Naive thymus-derived CD8-positive, alpha-beta T cell (primary cell): ENCODE data around the gene C16orf86. TPM values are rescaled to one million over a fixed set of nuclear protein-coding genes. Genes with fewer than 3 reads are reported as not detected.
A peak's percentile ranks its signal among the peaks of the same experiment; 100 is the strongest.

Experiments used
- ATAC-seq, 2 donors: fragments of 150-1000 bp; cut with Tn5 transposase in 1 of 2; sonication (Bioruptor Pico), chemical (Tn5 transposase) in 1 of 2; 1 replicate in 1 of 2; 2 replicates in 1 of 2; pipeline ENCODE4 v1.10.0; 2021; ENCODE audit warnings: mild to moderate bottlenecking in 2 of 2, moderate library complexity in 2 of 2
- POLR2A ChIA-PET: fragments of 350-600 bp; sonication (Branson Sonifier 250); formaldehyde crosslinking; loops from one replicate; lab custom pipeline; 2021; ENCODE audit warnings: antibody characterized with exemption; lab: Charles Lee
- DNase-seq, 10 donors: peaks; one replicate each; pipeline versions ENCODE4 v3.0.0 to v3.0.0-alpha.2; 2020 to 2022
- H3K27ac Mint-ChIP-seq, 10 donors: one replicate each; pipeline ENCODE4 v1.8.0; 2020 to 2022; ENCODE audit warnings: mild to moderate bottlenecking in 10 of 10, mixed read lengths in 10 of 10, moderate library complexity in 4 of 10, inconsistent platforms in 1 of 10
- H3K27me3 Mint-ChIP-seq, 5 donors: one replicate each; pipeline ENCODE4 v1.8.0; 2021 to 2022; ENCODE audit warnings: mixed read lengths in 5 of 5
- H3K36me3 Mint-ChIP-seq, 3 donors: one replicate each; pipeline ENCODE4 v1.8.0; 2020 to 2022; ENCODE audit warnings: mixed read lengths in 3 of 3, mild to moderate bottlenecking in 2 of 3, inconsistent platforms in 1 of 3
- H3K4me1 Mint-ChIP-seq, 4 donors: one replicate each; pipeline ENCODE4 v1.8.0; 2021 to 2022; ENCODE audit warnings: mixed read lengths in 4 of 4
- H3K4me3 Mint-ChIP-seq, 10 donors: one replicate each; pipeline ENCODE4 v1.8.0; 2020 to 2022; ENCODE audit warnings: mild to moderate bottlenecking in 10 of 10, mixed read lengths in 10 of 10, moderate library complexity in 6 of 10, inconsistent platforms in 1 of 10
- H3K9me3 Mint-ChIP-seq, 9 donors: one replicate each; pipeline ENCODE4 v1.8.0; 2020 to 2022; ENCODE audit warnings: mixed read lengths in 9 of 9, mild to moderate bottlenecking in 3 of 9, inconsistent platforms in 1 of 9, moderate library complexity in 1 of 9
- polyA plus RNA-seq, 3 donors: library from polyadenylated mRNA; unstranded; fragments of 300-500 nt; fragmentation: Illumina TruSeq; gene quantifications; one replicate each; pipeline ENCODE4 v1.2.3, GENCODE V29; 2021
- total RNA-seq, 8 experiments: library from RNA in 2 of 8; stranded (reverse) in 2 of 8; gene quantifications; one replicate each; pipeline ENCODE4 v1.2.3 and lab custom pipeline; 2021 to 2026

Gene C16orf86
- total and polyA plus RNA-seq, 5 experiments from 2014 or later: 4.3 to 6.1 (median 4.7) TPM

- DNase-seq (no peak), ATAC-seq (no peak)
- Mint-ChIP-seq H3K27ac (peak overlapping the region in 2 of 10 donors; percentile 17 to 60), H3K27me3 (no peaks in the 10 kb centered on the region), H3K9me3 (no peaks in the 10 kb centered on the region), H3K4me3 (no peak overlapping the region), H3K36me3 (peaks cover 0 to 2% (median 2%) of the 10 kb centered on the region in 3 donors), H3K4me1 (peaks cover 13 to 30% (median 19%) of the 10 kb centered on the region in 4 donors)
- POLR2A ChIA-PET: interaction anchor here (1.4 kb wide), 1 partner anchor 10 kb away, joined by 4 read pairs; no protein-coding TSS in a partner anchor
Measured at GRCh38 chr16:67708368-67708771, 41.8 kb downstream of the C16orf86 start.

GRCh38 chr16:67709050-67709449 lies 42.4 kb downstream of the C16orf86 start:
- Mint-ChIP-seq H3K4me3 (no peak overlapping the region), H3K27ac (no peak overlapping the region), H3K27me3 (no peaks in the 10 kb centered on the region), H3K36me3 (peaks cover 0 to 2% (median 2%) of the 10 kb centered on the region in 3 donors), H3K4me1 (peaks cover 7 to 24% (median 15%) of the 10 kb centered on the region in 4 donors), H3K9me3 (no peaks in the 10 kb centered on the region)
- DNase-seq: no peak
- POLR2A ChIA-PET: interaction anchor here (1.4 kb wide), 1 partner anchor 9 kb away, joined by 4 read pairs; no protein-coding TSS in a partner anchor
- no peak for ATAC-seq

- no peak for DNase-seq
- no peaks in the 10 kb centered on the region for H3K9me3 Mint-ChIP-seq
- H3K27ac Mint-ChIP-seq: peak overlapping the region in 3 of 10 donors; percentile 33 to 68 (median 43)
- ATAC-seq: no peak
- POLR2A ChIA-PET: no interaction called here
- H3K36me3 Mint-ChIP-seq: peaks cover 0 to 2% (median 2%) of the 10 kb centered on the region in 3 donors
- H3K4me3 Mint-ChIP-seq: no peak overlapping the region
- H3K27me3 Mint-ChIP-seq: no peaks in the 10 kb centered on the region
- H3K4me1 Mint-ChIP-seq: peaks cover 0 to 19% (median 12%) of the 10 kb centered on the region in 4 donors
Measured at GRCh38 chr16:67710607-67711006, 44.0 kb downstream of the C16orf86 start.

DNA sequence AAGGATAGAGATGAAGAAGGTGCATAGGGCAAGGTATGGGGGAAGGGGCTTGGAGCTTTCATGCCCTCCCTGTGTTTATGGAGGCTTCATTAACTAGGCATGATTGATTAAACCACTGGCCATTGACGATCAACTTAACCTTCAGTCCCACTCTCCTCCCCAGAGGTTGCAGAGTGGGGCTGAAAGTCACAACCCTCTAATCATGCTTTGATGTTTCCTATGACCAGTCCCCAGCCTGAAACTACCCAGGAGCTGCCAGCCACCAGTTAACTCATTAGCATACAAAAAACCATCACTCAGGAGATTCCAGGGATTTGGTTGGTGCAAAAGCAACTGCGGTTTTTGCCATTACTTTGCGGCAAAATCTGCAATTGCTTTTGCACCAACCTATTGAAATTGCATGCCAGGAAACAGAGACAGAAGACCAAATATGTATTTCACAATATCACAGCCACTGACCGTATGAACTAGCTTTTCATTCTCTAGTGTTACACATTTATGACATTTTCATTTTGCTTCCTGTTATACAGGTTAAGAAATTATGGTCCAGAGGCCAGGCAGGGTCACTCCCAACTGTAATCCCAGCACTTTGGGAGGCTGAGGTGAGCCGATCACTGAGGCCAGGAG lies 47.1 kb downstream of the C16orf86 start:
- H3K4me1 Mint-ChIP-seq: peaks cover 15 to 37% (median 25%) of the 10 kb centered on the region in 4 donors
- no peaks in the 10 kb centered on the region for H3K9me3 Mint-ChIP-seq
- no peak overlapping the region for H3K4me3 Mint-ChIP-seq
- no peak for ATAC-seq
- peaks cover 0 to 2% (median 0%) of the 10 kb centered on the region in 3 donors for H3K36me3 Mint-ChIP-seq
- H3K27ac Mint-ChIP-seq: no peak overlapping the region
- POLR2A ChIA-PET: interaction anchor here (0.5 kb wide), 1 partner anchor 103 kb away, joined by 3 read pairs; no protein-coding TSS in a partner anchor
- no peaks in the 10 kb centered on the region for H3K27me3 Mint-ChIP-seq
- DNase-seq: no peak

DNA sequence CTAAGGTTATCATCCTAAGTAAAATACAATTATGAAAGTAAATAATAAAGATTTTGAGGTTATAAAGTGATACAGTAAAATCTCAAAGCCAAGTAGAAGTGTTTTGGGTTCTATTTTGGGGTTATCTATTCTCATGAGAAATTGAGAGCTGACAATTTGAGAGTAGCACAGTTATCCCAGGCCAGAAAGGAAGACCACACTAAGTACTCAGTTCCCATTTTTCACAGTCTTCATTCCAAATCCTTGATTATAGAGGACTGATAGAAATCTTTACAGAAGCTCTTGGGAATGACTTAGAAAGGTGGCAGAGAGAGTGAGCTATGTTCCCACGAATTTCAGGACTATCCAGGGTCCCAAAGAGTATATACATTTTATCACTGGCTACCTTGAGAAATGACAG lies 47.9 kb downstream of the C16orf86 start:
- peaks cover 0 to 2% (median 0%) of the 10 kb centered on the region in 3 donors for H3K36me3 Mint-ChIP-seq
- no peaks in the 10 kb centered on the region for H3K27me3 Mint-ChIP-seq
- no peak overlapping the region for H3K4me3 Mint-ChIP-seq
- H3K27ac Mint-ChIP-seq: no peak overlapping the region
- DNase-seq: no peak
- H3K9me3 Mint-ChIP-seq: no peaks in the 10 kb centered on the region
- POLR2A ChIA-PET: interaction anchor here (0.5 to 1.0 kb wide), 2 partner anchors 102 to 221 kb away, joined by 3 read pairs; no protein-coding TSS in a partner anchor
- H3K4me1 Mint-ChIP-seq: peaks cover 20 to 39% (median 30%) of the 10 kb centered on the region in 4 donors
- ATAC-seq: no peak

- ATAC-seq (no peak), DNase-seq (no peak)
- Mint-ChIP-seq H3K27ac (no peak overlapping the region), H3K4me3 (peak overlapping the region in 1 of 10 donors; percentile 29), H3K36me3 (peaks cover 0 to 2% (median 0%) of the 10 kb centered on the region in 3 donors), H3K27me3 (no peaks in the 10 kb centered on the region), H3K4me1 (peaks cover 29 to 53% (median 38%) of the 10 kb centered on the region in 4 donors), H3K9me3 (no peaks in the 10 kb centered on the region)
- POLR2A ChIA-PET: no interaction called here
Measured at GRCh38 chr16:67716097-67716496, 49.5 kb downstream of the C16orf86 start.

Other genes with a start within 250 kb of the C16orf86 start
- gene HSD11B2, start 235.7 kb upstream of the C16orf86 start, total RNA-seq: not detected
- gene HSD11B2, start 235.7 kb upstream of the C16orf86 start, polyA plus RNA-seq: not detected
- 10 to 100 TPM; 33.3 to 35.1 TPM for gene ATP6V0D1, start 185.7 kb upstream of the C16orf86 start, total RNA-seq
- 10 to 100 TPM; 74.7 to 89.6 (median 77.5) TPM for gene ATP6V0D1, start 185.7 kb upstream of the C16orf86 start, polyA plus RNA-seq
- not detected for gene AGRP, start 183.3 kb upstream of the C16orf86 start, total RNA-seq
- gene AGRP, start 183.3 kb upstream of the C16orf86 start, polyA plus RNA-seq: not detected
- gene RIPOR1, start 138.0 kb upstream of the C16orf86 start, total RNA-seq: 10 to 100 TPM; 50.1 to 57.2 TPM
- gene RIPOR1, start 138.0 kb upstream of the C16orf86 start, polyA plus RNA-seq: 1 to 10 TPM; 1.5 to 3.0 (median 2.3) TPM
- 10 to 100 TPM; 67.5 to 67.6 TPM for gene CTCF, start 104.3 kb upstream of the C16orf86 start, total RNA-seq
- gene CTCF, start 104.3 kb upstream of the C16orf86 start, polyA plus RNA-seq: 10 to 100 TPM; 37.1 to 61.1 (median 51.9) TPM
- gene CARMIL2, start 21.7 kb upstream of the C16orf86 start, total RNA-seq: 100 to 1,000 TPM; 184 to 189 TPM
- 10 to 100 TPM; 12.8 to 28.7 (median 13.3) TPM for gene CARMIL2, start 21.7 kb upstream of the C16orf86 start, polyA plus RNA-seq
- gene ACD, start 6.6 kb upstream of the C16orf86 start, total RNA-seq: 10 to 100 TPM; 41.8 to 46.6 TPM
- gene ACD, start 6.6 kb upstream of the C16orf86 start, polyA plus RNA-seq: 10 to 100 TPM; 24.6 to 38.1 (median 28.2) TPM
- gene PARD6A, start 5.9 kb upstream of the C16orf86 start, total RNA-seq: 1 to 10 TPM; 4.3 to 6.0 TPM
- 10 to 100 TPM; 10.6 to 13.3 (median 11.2) TPM for gene PARD6A, start 5.9 kb upstream of the C16orf86 start, polyA plus RNA-seq
- 1 to 10 TPM; 7.5 to 8.4 TPM for gene ENKD1, start 64 bp upstream of the C16orf86 start, total RNA-seq
- 1 to 10 TPM; 1.5 to 2.8 (median 1.6) TPM for gene ENKD1, start 64 bp upstream of the C16orf86 start, polyA plus RNA-seq
- 10 to 100 TPM; 12.7 to 13.0 TPM for gene GFOD2, start 52.5 kb downstream of the C16orf86 start, total RNA-seq
- 10 to 100 TPM in 1 of 3 donors, 1 to 10 TPM in 2; 6.0 to 10.9 (median 6.5) TPM for gene GFOD2, start 52.5 kb downstream of the C16orf86 start, polyA plus RNA-seq
- gene RANBP10, start 139.7 kb downstream of the C16orf86 start, total RNA-seq: 10 to 100 TPM; 18.5 to 23.6 TPM
- 10 to 100 TPM in 1 of 3 donors, 1 to 10 TPM in 2; 5.8 to 13.8 (median 6.3) TPM for gene RANBP10, start 139.7 kb downstream of the C16orf86 start, polyA plus RNA-seq
- gene TSNAXIP1, start 140.1 kb downstream of the C16orf86 start, total RNA-seq: 1 to 10 TPM; 1.0 to 1.2 TPM
- under 1 TPM in 1 of 3 donors, not detected in 2; 0.14 TPM for gene TSNAXIP1, start 140.1 kb downstream of the C16orf86 start, polyA plus RNA-seq
- 10 to 100 TPM; 63.8 to 63.9 TPM for gene THAP11, start 175.5 kb downstream of the C16orf86 start, total RNA-seq
- 100 to 1,000 TPM; 132 to 158 (median 143) TPM for gene THAP11, start 175.5 kb downstream of the C16orf86 start, polyA plus RNA-seq
- gene NUTF2, start 180.1 kb downstream of the C16orf86 start, total RNA-seq: 10 to 100 TPM; 37.0 to 40.6 TPM
- gene NUTF2, start 180.1 kb downstream of the C16orf86 start, polyA plus RNA-seq: 100 to 1,000 TPM; 109 to 124 (median 114) TPM
- gene CENPT, start 180.9 kb downstream of the C16orf86 start, total RNA-seq: 100 to 1,000 TPM; 108 to 117 TPM
- 10 to 100 TPM; 11.8 to 17.8 (median 13.1) TPM for gene CENPT, start 180.9 kb downstream of the C16orf86 start, polyA plus RNA-seq
- gene EDC4, start 206.2 kb downstream of the C16orf86 start, total RNA-seq: 100 to 1,000 TPM; 123 to 136 TPM
- 10 to 100 TPM; 22.7 to 44.0 (median 40.8) TPM for gene EDC4, start 206.2 kb downstream of the C16orf86 start, polyA plus RNA-seq
- gene NRN1L, start 218.1 kb downstream of the C16orf86 start, total RNA-seq: 1 to 10 TPM; 2.6 to 5.3 TPM
- gene NRN1L, start 218.1 kb downstream of the C16orf86 start, polyA plus RNA-seq: not detected
- gene PSKH1, start 226.4 kb downstream of the C16orf86 start, total RNA-seq: 10 to 100 TPM; 26.6 to 28.6 TPM
- 10 to 100 TPM; 20.8 to 34.5 (median 22.2) TPM for gene PSKH1, start 226.4 kb downstream of the C16orf86 start, polyA plus RNA-seq